ENCODE measurements around the gene ABLIM2.

- TF ChIP-seq, protein P1, sequence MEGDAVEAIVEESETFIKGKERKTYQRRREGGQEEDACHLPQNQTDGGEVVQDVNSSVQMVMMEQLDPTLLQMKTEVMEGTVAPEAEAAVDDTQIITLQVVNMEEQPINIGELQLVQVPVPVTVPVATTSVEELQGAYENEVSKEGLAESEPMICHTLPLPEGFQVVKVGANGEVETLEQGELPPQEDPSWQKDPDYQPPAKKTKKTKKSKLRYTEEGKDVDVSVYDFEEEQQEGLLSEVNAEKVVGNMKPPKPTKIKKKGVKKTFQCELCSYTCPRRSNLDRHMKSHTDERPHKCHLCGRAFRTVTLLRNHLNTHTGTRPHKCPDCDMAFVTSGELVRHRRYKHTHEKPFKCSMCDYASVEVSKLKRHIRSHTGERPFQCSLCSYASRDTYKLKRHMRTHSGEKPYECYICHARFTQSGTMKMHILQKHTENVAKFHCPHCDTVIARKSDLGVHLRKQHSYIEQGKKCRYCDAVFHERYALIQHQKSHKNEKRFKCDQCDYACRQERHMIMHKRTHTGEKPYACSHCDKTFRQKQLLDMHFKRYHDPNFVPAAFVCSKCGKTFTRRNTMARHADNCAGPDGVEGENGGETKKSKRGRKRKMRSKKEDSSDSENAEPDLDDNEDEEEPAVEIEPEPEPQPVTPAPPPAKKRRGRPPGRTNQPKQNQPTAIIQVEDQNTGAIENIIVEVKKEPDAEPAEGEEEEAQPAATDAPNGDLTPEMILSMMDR (IDR thresholded peaks at IDR 0.05), result no peak
- TF ChIP-seq POLR2A (IDR thresholded peaks at IDR 0.05), result no peak
These were observed 19.3 kb upstream of the ABLIM2 start for GRCh38 chr4:8177956-8178355.

Data from lower leg skin (tissue), 3 donors.